H54 (cell line): Measurements from ENCODE around the gene SPTAN1.
"Not testable (repeated sequence)": the region's sequence is repeated elsewhere in the genome, so short reads cannot be mapped to it uniquely, and the experiment has no call there.

Experiments
- DNase-seq: peaks from one replicate; pipeline ENCODE4 v3.0.0; 2011; ENCODE audit warnings: low spot score, mixed read lengths; ENCODE audit not compliant: insufficient read length
- FAIRE-seq: peaks from 3 replicates; lab custom pipeline; 2011; peaks lifted over from hg19 to GRCh38; lab: Jason Lieb, UNC
- POLR2A ChIP-seq: IDR thresholded peaks from 2 replicates; pipeline ENCODE4 v1.6.1; 2011; ENCODE audit warnings: low read depth, mild to moderate bottlenecking, low read length

SPTAN1 gene

DNA sequence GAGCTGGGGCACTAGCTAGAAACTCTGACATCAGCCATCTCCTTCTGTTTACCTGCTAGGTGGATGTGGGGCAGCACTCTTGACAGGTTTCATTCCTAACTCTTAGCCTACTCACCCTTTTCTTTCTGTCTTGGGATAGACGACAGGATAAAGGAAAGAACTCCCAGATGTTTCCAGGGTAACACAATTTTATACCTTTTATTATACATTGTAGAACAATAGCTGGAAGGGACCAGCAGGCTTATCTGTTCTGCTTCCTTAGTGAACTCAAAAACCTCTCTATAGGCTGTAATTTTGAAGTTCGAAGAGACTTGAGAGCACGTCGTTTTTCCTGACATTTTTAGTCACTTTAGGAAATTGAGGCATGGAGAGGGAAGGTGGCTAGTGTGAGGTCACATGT is 13.2 kb downstream of the SPTAN1 start:
- no peak for FAIRE-seq
- no peak for DNase-seq
- no peak for TF ChIP-seq POLR2A

DNA sequence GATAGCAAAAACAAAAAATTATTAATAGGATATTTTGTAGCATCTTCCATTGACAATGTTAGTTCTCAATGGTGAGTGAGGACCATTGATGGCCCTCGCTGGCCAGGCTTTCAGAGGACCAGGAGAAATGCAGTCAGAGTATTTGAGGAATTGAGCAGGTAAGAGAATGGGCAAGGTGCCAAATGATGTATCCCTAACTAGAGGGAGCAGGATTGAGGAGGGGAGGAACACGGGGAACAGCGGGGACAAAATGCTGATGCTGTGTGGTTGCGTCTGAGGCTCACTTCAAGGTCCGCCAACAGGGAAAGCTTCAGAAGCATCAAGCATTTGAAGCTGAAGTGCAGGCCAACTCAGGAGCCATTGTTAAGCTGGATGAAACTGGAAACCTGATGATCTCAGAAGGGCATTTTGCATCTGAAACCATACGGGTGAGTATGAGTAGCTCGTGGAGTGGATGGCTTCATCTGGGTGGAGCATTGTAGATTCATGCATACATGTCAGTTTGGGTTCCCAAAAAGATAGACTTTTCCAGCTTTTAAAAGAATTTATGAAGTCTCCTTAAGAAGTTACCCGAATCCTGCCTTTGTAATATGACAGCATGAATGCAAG is 16.2 kb downstream of the SPTAN1 start:
- no peak for DNase-seq
- no peak for TF ChIP-seq POLR2A
- no peak for FAIRE-seq

DNA sequence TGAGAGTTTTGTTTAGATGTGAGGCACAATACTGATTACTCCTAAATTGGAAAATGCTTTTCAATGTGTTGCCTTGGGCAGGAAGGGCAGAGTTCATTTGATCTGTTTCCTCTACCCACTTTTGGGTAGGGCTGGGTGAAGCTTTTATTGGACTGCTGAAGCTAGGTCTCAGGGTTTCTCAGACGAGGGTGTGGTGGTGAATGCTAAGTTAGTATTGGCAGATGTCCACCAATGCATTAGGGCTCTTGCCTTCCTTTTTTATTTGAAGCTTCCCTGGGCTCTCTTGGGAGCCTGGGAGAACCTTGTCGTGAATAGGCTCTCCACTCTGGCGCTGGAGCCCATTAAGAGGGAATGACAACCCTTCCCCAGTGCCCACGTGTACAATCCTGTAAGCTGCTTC is 23.1 kb downstream of the SPTAN1 start:
- FAIRE-seq (no peak), DNase-seq (no peak)
- no peak for TF ChIP-seq POLR2A

DNA sequence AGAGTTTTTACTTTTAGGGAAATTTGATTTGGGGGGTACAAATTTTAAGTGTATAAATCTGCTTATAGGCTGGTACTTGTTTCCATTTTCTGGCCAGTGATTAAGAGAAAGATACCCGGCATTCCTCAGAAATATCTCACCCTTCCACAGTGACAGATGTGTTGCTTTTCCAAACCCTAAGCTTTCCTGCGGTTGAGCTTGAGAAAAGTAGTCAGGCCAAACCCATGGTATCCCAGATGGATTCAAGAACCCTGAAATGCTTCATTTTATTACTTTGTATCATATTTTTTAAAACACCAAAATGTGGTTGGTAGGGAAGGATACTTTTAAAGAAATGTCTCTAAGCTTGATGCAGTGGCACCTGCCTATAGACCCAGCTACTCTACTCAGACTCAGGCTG is 23.5 kb downstream of the SPTAN1 start:
- TF ChIP-seq POLR2A, result no peak
- no peak for DNase-seq
- no peak for FAIRE-seq

DNA sequence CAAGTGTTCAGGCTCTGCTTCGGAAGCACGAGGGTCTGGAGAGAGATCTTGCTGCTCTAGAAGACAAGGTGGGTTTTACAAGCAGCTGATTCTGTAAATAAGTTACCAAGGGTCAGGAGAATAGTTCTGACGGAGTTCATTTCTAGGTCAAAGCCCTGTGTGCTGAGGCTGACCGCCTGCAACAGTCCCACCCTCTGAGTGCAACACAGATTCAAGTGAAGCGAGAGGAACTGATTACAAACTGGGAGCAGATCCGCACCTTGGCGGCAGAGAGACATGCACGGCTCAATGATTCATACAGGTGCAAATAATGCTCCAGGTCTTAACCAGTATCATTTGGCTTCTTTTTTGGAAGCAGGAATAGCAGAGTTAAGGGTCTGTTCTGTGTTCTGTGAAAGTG is 24.8 kb downstream of the SPTAN1 start:
- FAIRE-seq, result no peak
- DNase-seq, result no peak
- TF ChIP-seq POLR2A, result no peak

DNA sequence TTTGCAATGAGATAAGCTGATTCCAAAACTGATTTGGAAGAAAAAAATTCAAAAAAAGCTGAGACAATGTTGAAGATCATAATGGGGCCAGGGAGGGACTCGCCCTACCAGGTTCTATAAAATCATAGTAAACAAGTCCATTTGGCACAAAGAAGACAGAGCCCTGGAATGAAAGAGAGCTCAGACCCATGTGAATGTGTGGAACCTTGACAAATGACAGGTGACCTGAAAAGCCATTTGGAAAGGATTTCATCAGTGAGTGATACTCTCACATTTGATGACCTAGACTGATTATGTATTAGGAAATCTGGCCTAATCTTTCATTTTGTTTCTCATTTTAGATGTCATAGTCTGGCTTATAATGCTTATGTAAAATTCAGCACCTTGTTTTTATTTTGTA is 26.8 kb downstream of the SPTAN1 start:
- DNase-seq, result no peak
- TF ChIP-seq POLR2A, result no peak
- no peak for FAIRE-seq

DNA sequence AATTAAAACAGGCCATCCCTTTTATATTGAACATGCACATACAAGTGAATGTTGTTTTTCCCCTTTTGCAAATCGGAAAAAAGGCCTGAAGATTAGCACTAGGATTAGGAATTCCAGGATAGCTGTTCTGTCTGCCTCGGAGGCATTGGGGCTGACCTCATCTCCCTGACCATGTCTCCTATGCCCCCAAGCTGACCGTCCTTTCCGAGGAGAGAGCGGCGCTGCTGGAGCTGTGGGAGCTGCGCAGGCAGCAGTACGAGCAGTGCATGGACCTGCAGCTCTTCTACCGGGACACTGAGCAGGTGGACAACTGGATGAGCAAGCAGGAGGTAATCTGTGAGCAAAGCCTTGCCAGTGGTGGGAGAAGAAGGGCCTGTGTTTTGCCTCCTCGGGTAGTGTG is 28.3 kb downstream of the SPTAN1 start:
- no peak for FAIRE-seq

DNA sequence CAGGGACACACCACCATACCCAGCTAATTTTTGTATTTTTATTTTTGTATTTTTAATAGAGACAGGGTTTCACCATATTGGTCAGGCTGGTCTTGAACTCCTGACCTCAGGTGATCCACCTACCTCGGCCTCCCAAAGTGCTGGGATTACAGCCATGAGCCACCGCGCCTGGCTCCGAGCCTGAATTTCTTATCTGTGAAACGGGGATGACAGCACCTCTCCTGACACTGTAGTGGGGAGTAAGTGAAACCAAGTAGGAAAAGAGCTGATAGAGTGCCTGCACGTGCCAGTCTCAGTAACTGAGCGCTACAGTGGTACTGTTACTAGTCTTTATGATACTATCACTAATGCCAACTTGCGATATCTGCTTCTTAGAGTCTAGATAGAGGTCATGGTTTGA is 32.8 kb downstream of the SPTAN1 start:
- DNase-seq, FAIRE-seq: not testable (repeated sequence)

More for the DNA sequence above, 28.3 kb downstream of the SPTAN1 start:
- DNase-seq, result no peak
- no peak for TF ChIP-seq POLR2A

DNA sequence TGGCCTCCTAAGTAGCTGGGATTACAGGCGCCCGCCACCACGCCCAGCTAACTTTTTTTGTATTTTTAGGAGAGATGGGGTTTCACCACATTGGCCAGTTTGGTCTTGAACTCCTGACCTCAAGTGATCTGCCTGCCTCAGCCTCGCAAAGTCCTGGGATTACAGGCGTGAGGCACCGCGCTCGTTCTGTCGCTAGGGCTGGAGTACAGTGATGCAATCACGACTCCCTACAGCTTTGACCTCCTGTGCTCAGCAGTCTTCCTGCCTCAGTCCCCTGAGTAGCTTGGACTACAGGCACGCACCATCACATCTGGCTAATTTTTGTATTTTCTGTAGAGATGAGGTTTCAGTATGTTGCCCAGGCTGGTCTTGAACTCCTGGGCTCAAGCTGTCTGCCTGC is 34.5 kb downstream of the SPTAN1 start:
- not testable (repeated sequence) for FAIRE-seq, DNase-seq

DNA sequence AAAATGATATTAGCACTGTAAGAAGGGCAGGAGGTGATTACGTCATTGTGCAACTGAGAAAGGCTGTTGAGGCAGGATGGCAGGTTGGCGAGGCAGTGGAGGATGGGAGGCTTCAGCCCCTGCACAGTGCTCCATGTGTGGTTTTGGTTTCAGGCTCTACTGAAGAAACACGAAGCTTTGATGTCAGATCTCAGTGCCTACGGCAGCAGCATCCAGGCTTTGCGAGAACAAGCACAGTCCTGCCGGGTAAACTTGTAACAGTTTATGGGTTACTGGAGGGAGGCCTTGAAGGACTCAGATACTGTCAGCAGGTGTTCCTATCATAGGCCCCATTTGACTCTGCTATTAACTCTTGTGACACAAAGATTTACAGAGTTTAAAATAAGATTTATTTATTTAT is 35.1 kb downstream of the SPTAN1 start:
- FAIRE-seq, result no peak
- no peak for TF ChIP-seq POLR2A
- no peak for DNase-seq

DNA sequence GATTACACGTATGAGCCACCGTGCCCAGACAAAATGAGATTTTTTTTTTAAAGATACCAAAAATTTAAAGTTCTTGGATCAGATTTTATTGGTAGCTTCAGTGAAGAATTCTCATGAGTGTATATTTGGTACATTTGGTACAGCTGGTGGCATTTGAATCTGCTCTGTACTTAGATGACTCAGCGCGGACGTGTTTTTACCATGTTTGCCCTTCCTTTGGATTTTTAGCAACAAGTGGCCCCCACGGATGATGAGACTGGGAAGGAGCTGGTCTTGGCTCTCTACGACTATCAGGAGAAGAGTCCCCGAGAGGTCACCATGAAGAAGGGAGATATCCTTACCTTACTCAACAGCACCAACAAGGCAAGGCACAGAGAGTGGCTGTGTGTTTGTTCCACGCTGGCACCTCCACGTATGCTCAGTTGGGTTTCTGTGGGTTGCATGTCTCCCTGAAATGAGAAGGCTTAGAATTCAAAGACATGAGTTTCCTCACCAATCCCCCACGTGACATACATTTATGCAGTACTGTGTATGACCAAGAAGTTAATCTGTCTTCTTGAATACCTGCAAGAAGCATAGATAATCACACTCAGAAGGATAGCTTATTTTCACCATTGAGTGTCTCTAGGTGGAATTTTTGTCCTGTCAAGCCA is 36.3 kb downstream of the SPTAN1 start:
- DNase-seq, result no peak
- FAIRE-seq, result no peak
- no peak for TF ChIP-seq POLR2A

DNA sequence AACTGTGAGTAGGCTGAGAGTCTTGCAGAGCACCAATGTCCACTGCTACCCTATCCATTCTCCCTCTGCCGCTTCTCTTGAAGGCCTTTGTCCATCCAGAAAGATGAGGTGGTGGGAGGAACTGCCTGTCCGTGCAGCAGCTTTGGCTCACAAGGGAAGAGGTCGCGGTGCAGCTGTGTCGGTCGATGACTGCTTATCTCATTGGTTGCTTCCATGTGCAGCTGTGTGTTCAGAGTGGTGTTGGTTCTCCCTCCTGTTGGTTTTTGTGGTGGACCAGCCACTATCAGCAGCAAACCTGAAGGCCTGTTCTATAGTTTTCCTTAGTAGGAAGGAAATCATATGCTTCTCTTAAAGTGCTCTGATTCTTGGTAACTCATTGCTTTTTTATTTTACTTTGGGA is 40.7 kb downstream of the SPTAN1 start:
- FAIRE-seq (no peak), DNase-seq (no peak)
- TF ChIP-seq POLR2A, result no peak

DNA sequence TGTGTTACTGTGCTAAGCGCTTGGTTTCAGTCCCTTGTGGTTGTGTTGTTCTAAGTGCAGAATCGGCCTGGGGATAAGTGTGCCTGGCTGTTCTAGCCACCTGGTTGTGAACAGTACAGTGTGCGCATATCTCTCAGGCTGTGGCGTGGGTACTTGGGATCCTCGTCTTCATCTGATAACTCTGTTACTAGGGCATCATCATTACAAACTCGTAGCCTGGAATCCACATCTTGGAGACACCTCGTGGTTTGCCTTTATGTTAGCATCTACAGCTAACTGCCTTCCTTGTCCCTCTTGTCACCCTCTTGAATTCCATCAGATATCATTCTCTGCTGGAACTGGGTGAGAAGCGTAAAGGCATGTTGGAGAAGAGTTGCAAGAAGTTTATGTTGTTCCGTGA is 41.5 kb downstream of the SPTAN1 start:
- FAIRE-seq, result no peak
- TF ChIP-seq POLR2A, result no peak
- DNase-seq, result no peak

DNA sequence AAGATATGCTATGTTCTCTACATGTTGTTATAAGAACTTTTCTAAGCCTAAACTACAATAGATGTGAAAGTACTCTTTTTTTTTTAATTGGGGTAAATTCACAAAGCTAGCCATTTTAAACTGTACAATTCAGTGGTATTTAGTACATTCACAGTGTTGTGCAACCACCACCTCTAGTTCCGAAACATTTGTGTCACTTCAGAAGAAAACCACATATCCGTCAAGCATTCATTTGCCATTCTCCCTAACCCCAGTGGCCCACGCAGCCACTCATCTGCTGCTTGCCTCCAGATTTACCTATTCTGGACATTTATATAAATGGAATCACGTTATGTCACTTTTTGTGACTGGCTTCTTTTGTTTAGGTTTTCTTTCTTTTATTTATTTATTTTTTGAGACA is 43.1 kb downstream of the SPTAN1 start:
- FAIRE-seq (no peak), DNase-seq (no peak)
- no peak for TF ChIP-seq POLR2A

DNA sequence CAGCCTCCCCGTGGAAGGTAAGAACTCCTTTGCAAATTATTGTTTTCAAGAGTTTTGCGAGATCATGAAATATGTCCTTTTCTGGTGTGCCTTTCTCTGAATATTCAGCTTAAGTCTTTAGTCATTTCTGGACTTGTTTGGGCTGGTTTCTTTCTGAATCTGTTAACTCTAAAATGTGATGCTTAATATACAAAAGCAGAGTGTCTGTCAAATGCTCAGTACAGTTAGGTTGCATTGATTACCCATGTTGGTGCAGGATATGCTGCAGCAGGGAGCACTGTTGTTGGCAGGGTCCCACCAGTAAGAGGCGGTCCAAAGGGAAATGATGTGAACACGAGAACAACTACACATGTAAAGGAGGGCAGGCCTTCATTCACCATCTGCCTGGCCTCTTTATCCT is 47.7 kb downstream of the SPTAN1 start:
- no peak for DNase-seq
- TF ChIP-seq POLR2A, result no peak
- no peak for FAIRE-seq
